ENCODE results near the gene ASCC3.
A peak's percentile ranks its signal among the peaks of the same experiment; 100 is the strongest.

Gene ASCC3

DNA sequence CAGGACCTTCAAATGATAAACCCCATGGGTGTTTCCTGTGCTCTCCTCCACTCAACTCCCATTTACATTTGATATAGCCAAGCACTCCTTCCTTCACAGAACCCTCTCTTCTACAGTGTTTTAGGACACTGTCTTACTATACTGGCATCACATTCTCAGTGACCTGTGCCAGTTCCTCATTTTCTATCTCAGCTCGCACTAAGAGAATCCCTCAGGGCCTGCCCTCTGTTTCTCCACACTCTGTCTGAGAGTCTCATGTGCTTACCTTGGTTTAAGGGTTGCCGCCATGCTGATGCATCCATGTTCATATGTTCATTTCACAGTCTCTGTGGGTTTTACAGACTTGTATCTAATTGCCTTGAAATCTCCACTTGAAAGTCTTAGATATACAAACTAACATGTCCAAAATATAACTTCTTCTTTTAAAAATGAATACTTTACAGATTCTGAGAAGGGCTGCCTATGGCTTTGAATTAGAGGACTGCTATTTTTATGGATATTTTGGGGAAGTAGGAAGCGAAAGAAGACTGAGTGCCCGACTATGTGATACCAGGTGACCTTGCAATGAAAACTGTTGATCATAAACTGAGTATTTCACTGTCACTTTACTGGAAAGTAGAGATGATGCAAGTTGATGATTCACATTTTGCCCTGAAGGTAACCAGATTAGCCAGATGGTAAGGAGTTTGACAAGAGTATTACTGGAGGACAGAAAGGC lies 263.3 kb downstream of the ASCC3 start:
- no peaks in the 10 kb centered on the region for H4K20me1 ChIP-seq (ENCODE audit: insufficient read depth, low read length)
- no peaks in the 10 kb centered on the region for H3K27me3 ChIP-seq (ENCODE audit: insufficient read depth, low read length)
- TF ChIP-seq, protein P1, sequence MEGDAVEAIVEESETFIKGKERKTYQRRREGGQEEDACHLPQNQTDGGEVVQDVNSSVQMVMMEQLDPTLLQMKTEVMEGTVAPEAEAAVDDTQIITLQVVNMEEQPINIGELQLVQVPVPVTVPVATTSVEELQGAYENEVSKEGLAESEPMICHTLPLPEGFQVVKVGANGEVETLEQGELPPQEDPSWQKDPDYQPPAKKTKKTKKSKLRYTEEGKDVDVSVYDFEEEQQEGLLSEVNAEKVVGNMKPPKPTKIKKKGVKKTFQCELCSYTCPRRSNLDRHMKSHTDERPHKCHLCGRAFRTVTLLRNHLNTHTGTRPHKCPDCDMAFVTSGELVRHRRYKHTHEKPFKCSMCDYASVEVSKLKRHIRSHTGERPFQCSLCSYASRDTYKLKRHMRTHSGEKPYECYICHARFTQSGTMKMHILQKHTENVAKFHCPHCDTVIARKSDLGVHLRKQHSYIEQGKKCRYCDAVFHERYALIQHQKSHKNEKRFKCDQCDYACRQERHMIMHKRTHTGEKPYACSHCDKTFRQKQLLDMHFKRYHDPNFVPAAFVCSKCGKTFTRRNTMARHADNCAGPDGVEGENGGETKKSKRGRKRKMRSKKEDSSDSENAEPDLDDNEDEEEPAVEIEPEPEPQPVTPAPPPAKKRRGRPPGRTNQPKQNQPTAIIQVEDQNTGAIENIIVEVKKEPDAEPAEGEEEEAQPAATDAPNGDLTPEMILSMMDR (IDR thresholded peaks at IDR 0.05; ENCODE audit: low read length) = no peak
- H3F3A ChIP-seq (ENCODE audit: insufficient read depth, low read length) = no peaks in the 10 kb centered on the region
- no peak overlapping the region for H3K4me2 ChIP-seq (ENCODE audit: low read length)
- H3K36me3 ChIP-seq (ENCODE audit: insufficient read depth, low read length) = peaks cover 9% of the 10 kb centered on the region
- no peak overlapping the region for H2AFZ ChIP-seq (ENCODE audit: low read length)
- no peaks in the 10 kb centered on the region for H3K9me2 ChIP-seq (ENCODE audit: low read depth, low read length)
- no peaks in the 10 kb centered on the region for H3K9me3 ChIP-seq (ENCODE audit: low read length)
- peaks cover 3% of the 10 kb centered on the region for H3K4me1 ChIP-seq (ENCODE audit: insufficient read depth, low read length, severe bottlenecking)
- no peak overlapping the region for H3K4me3 ChIP-seq (ENCODE audit: low read depth, low read length, poor library complexity, severe bottlenecking)
- H3K9ac ChIP-seq (ENCODE audit: low read length) = no peak overlapping the region
- H3K79me2 ChIP-seq (ENCODE audit: insufficient read depth, low read length) = no peaks in the 10 kb centered on the region
- H3K27ac ChIP-seq (ENCODE audit: low read depth, low read length, poor library complexity, severe bottlenecking) = peak overlapping the region; percentile 7

DNA sequence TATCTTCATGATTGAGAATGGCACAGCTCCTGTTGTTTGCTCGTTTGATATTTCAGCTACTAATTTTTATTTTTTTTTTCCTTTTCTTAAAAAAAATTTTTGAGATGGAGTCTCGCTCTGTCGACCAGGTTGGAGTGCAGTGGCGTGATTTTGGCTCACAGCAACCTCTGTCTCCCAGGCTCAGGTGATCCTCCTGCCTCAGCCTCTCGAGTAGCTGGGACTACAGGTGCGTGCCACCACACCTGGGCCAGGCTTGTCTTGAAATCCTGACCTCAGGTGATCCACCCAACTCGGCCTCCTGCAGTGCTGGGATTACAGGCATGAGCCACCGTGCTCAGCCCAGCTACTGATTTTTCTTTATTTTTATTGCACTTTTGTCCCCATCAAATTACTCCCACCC lies 266.2 kb downstream of the ASCC3 start:
- H4K20me1 ChIP-seq (ENCODE audit: insufficient read depth, low read length) = no peaks in the 10 kb centered on the region
- no peak overlapping the region for H3K4me2 ChIP-seq (ENCODE audit: low read length)
- H3K9me3 ChIP-seq (ENCODE audit: low read length) = no peaks in the 10 kb centered on the region
- no peaks in the 10 kb centered on the region for H3K27me3 ChIP-seq (ENCODE audit: insufficient read depth, low read length)
- H3K4me3 ChIP-seq (ENCODE audit: low read depth, low read length, poor library complexity, severe bottlenecking) = no peak overlapping the region
- no peaks in the 10 kb centered on the region for H3K9me2 ChIP-seq (ENCODE audit: low read depth, low read length)
- H3K9ac ChIP-seq (ENCODE audit: low read length) = no peak overlapping the region
- no peaks in the 10 kb centered on the region for H3K79me2 ChIP-seq (ENCODE audit: insufficient read depth, low read length)
- no peak overlapping the region for H2AFZ ChIP-seq (ENCODE audit: low read length)
- H3K4me1 ChIP-seq (ENCODE audit: insufficient read depth, low read length, severe bottlenecking) = peaks cover 3% of the 10 kb centered on the region
- TF ChIP-seq, protein P1 (IDR thresholded peaks at IDR 0.05; ENCODE audit: low read length) = no peak
- TF ChIP-seq EZH2 (IDR thresholded peaks at IDR 0.05; ENCODE audit: borderline replicate concordance, low read length) = no peak
- no peak overlapping the region for H3K27ac ChIP-seq (ENCODE audit: low read depth, low read length, poor library complexity, severe bottlenecking)
- no peaks in the 10 kb centered on the region for H3K36me3 ChIP-seq (ENCODE audit: insufficient read depth, low read length)
- H3F3A ChIP-seq (ENCODE audit: insufficient read depth, low read length) = no peaks in the 10 kb centered on the region; the same call in 1 of the 2 replicates

DNA sequence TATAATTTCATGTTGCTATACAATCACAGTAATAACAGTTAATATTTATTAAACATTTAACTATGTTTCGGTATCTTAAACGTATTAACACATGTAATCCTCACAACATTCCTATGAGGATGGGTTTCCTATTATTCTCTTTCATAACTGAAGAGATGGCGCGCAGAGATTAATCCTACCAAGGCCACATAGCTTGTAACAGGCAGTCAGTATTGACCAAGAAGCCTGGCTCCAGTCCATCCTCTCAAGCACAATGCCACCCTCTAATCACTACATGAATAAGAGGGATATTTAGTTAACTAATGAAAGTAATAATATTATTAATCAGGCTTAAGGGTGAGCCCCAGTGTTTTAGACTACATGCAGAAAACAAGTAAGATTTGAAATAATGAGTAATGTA lies 266.7 kb downstream of the ASCC3 start:
- Histone ChIP-seq H3K9me2 (ENCODE audit: low read depth, low read length) (no peaks in the 10 kb centered on the region), H3K36me3 (ENCODE audit: insufficient read depth, low read length) (no peaks in the 10 kb centered on the region), H3K79me2 (ENCODE audit: insufficient read depth, low read length) (no peaks in the 10 kb centered on the region), H3K9me3 (ENCODE audit: low read length) (no peaks in the 10 kb centered on the region), H3K4me1 (ENCODE audit: insufficient read depth, low read length, severe bottlenecking) (peaks cover 3% of the 10 kb centered on the region), H4K20me1 (ENCODE audit: insufficient read depth, low read length) (no peaks in the 10 kb centered on the region), H3K27ac (ENCODE audit: low read depth, low read length, poor library complexity, severe bottlenecking) (no peak overlapping the region), H3K4me3 (ENCODE audit: low read depth, low read length, poor library complexity, severe bottlenecking) (no peak overlapping the region), H3K9ac (ENCODE audit: low read length) (no peak overlapping the region), H3K27me3 (ENCODE audit: insufficient read depth, low read length) (no peaks in the 10 kb centered on the region), H3K4me2 (ENCODE audit: low read length) (no peak overlapping the region), H2AFZ (ENCODE audit: low read length) (no peak overlapping the region), H3F3A (ENCODE audit: insufficient read depth, low read length) (no peaks in the 10 kb centered on the region; the same call in 1 of the 2 replicates)
- TF ChIP-seq, protein P1 (IDR thresholded peaks at IDR 0.05; ENCODE audit: low read length) = no peak

All from OCI-LY1 (cell line).